DND-41 (cell line): ENCODE data around the gene SMS.

ENCODE experiments used
- CTCF ChIP-seq: IDR thresholded peaks from 2 replicates; pipeline ENCODE4 v1.5.1; 2012; ENCODE audit warnings: borderline replicate concordance, low read length, moderate library complexity, mild to moderate bottlenecking; ENCODE audit not compliant: poor library complexity, severe bottlenecking; ENCODE audit errors: extremely low read depth
- EZH2 ChIP-seq: IDR thresholded peaks from 3 replicates; pipeline ENCODE4 v1.6.1; 2012; ENCODE audit warnings: borderline replicate concordance, low read depth, mild to moderate bottlenecking, moderate library complexity, low read length, inconsistent platforms; ENCODE audit not compliant: severe bottlenecking

- TF ChIP-seq CTCF (no peak), EZH2 (no peak)
These were observed 64.4 kb downstream of the SMS start for GRCh38 chrX:22004866-22005265.
